GM12874 (cell line): ENCODE data around the gene JAKMIP2.

Experiments
- TF ChIP-seq, protein P1 (sequence below): IDR thresholded peaks from 2 replicates; pipeline ENCODE4 v1.5.1; 2011; ENCODE audit warnings: low read depth, mild to moderate bottlenecking, control low read depth, low read length, moderate library complexity; ENCODE audit not compliant: insufficient read depth

The JAKMIP2 gene

DNA sequence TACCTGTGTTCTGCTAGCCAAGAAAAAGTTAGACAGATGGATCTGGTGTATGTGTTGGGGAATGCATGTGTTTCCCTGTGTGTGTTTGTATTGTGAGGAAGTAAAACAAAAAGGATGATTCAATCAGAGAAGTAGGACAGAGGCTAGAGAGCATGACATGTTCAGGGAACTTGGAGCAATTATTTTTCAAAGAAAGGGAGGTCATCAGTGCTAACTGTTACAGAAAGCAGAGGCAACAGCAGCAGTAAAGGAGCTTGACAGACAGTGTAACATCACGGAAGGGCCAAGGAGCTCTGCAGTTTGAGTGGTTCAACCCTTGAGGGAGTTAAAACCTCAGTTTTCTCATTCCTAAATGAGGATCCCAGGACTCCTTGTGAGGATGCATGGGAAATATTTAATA lies 35.8 kb upstream of the JAKMIP2 start:
- TF ChIP-seq, protein P1, sequence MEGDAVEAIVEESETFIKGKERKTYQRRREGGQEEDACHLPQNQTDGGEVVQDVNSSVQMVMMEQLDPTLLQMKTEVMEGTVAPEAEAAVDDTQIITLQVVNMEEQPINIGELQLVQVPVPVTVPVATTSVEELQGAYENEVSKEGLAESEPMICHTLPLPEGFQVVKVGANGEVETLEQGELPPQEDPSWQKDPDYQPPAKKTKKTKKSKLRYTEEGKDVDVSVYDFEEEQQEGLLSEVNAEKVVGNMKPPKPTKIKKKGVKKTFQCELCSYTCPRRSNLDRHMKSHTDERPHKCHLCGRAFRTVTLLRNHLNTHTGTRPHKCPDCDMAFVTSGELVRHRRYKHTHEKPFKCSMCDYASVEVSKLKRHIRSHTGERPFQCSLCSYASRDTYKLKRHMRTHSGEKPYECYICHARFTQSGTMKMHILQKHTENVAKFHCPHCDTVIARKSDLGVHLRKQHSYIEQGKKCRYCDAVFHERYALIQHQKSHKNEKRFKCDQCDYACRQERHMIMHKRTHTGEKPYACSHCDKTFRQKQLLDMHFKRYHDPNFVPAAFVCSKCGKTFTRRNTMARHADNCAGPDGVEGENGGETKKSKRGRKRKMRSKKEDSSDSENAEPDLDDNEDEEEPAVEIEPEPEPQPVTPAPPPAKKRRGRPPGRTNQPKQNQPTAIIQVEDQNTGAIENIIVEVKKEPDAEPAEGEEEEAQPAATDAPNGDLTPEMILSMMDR = no peak

DNA sequence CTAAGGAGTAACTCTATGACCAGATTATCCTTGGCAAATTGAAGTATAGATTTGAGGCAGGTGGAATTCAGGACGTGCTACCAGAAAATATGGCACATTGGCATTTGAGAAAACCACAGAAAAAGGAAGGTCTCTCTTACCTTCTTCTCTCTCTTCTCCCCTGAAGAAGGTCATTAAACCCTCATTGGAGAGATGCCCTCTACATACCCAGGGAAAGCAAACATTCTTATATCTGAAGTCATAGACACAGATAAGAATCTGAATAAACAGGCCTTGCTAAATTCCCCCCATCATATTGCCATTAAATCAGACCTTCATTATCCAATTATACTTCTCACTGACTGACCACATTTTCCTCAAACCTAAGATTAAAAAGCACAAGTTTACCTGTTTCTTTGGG lies 31.2 kb upstream of the JAKMIP2 start:
- TF ChIP-seq, protein P1 = no peak

DNA sequence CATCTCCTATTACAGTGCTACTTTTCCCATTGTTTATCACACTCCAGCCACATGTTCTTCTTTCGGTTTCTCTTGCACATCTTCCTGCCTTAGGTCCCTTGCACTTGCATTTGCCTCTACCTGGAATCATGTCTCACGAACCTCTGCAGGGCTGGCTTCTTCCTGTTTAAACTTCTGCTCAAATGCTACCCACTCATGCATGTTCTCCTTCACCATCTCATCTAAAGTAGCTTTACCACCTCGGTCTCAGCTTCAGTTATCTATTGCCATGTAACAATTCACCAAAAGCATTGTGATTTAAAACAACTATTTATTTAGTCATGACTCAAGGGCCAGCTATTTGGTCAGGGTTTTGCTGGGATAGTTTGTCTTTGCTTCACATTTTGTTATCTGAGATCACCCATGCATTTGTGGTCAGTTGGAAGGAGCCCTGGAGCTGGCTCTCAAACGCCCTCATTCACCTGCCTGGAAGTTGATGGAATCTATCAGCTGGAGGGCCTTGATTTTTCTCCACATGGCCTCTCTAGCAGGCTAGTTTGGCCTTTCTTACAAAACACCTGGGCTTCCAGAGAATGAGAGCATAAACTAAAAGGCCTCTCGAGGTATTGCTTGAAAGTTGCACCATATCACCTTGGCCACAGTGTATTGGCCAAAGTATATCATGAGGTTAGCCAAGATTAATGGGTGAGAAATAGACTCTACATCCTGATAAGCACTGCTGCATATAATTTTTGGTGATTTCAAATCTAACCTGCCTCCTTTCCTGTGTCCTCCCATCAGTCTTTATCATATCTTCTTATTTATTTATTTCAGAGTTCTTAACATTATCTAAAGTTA lies 27.5 kb upstream of the JAKMIP2 start:
- TF ChIP-seq, protein P1 = no peak

DNA sequence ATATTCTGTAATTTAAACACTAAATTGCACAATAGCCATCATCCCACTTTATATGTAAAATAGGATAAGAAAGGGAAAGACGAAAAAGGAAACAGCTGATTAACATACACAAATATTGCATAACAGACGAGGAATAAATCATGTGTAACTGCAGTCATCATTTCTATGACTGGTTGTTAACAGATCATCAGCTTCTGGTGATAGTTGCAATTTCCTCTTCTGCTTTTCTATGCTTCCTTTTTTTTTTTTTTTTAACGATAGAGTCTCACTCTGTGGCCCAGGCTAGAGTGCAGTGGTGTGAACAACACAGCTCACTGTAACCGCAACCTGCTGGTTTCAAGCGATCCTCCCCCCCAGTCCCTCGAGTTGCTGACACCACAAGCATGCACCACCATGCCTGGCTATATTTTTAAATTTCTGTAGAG lies 22.5 kb upstream of the JAKMIP2 start:
- TF ChIP-seq, protein P1 = no peak

DNA sequence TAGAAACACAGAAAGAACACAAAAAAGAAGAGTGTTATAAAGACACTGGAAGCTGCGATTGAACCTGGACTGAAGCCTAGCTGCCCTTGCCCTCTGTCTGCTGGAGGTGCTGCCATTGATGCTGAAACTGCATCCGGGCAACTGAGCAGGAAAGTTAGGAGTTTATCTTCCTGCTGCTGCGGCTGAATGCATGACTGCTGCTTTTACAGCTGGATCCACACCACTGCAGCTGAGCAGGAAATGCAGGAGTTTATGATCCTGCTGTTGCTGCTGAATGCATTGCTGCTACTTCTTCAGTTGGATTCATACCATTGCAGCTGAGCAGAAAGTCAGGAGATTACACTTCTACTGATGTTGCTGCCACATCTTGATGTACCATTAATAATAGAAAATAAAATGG lies 21.8 kb upstream of the JAKMIP2 start:
- TF ChIP-seq, protein P1 = no peak

DNA sequence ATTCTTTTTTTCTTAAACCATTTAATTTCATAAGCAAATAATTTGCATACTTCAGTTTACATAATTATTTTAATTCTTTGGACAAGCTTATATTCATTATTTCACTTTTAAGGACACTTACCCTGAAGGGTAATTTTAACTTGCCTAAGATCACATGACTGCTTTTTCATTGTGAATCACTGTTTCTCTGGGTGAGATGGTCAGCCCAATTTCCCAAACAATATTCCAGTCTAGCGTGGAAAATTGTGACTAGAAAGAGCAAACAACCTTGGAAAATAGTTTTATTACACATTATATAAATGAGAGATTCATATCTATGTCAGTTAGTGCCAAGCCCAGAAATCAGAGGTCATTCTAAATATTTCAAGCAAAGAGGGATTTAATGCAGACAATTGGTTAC lies 21.4 kb upstream of the JAKMIP2 start:
- TF ChIP-seq, protein P1 = no peak

DNA sequence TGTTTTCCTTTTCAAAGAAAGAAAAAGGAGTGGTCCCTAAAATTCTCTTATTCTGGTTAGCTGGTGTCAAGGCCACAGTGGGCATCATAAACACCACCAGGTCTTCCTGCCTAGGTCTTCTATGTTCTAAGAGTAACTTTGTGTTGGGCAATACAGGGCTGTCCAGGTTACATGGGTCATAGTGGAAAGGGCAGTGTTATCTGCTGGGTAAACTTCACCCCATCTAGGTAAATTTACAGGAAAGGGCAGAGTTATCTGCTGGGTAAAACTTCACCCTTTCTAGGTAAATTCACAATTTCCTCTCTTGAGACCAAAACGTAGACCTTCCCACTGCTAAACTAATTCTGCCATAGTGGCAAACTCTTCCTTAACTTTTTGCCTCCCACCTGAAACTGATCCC lies 18.9 kb upstream of the JAKMIP2 start:
- TF ChIP-seq, protein P1 = no peak
